Epithelial cell of prostate (primary cell): ENCODE measurements around the gene PDCD2L.
"Not testable (repeated sequence)": the region's sequence is repeated elsewhere in the genome, so short reads cannot be mapped to it uniquely, and the experiment has no call there.

Experiments used
- DNase-seq: peaks from one replicate; pipeline ENCODE4 v3.0.0-alpha.2; 2011; ENCODE audit warnings: low read depth, low spot score
- H3K27ac ChIP-seq: fragments of 450-650 bp; 2 replicates; pipeline ENCODE4 v1.5.1; 2017; ENCODE audit warnings: mild to moderate bottlenecking

PDCD2L gene

GRCh38 chr19:34409189-34410164, 5.3 kb downstream of the PDCD2L start:
- H3K27ac ChIP-seq, result no peak overlapping the region
- no peak for DNase-seq

- no peak overlapping the region for H3K27ac ChIP-seq
- no peak for DNase-seq
Measured at GRCh38 chr19:34411216-34411615, 7.0 kb downstream of the PDCD2L start.

DNA sequence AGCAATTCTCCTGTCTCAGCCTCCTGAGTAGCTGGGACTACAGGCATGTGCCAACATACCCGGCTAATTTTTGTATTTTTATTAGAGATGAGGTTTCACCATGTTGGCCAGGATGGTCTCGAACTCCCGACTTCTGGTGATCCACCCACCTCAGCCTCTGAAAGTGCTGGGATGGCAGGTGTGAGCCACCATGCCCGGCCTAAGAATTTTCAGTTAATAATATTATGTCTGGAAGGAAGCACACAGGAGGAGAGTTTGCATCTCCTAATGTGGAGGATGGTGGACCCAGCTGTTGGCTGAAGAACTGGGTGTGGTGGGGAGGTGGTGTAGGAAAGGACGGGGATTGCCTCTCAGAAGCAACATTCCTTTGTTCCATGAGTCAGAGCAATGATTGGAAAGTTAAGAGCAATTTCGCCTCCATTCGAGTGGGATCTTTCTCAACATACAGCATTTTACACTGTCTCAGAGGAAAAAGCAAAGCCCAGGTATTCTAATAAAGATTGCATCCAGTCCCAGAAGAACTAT, 11.9 kb downstream of the PDCD2L start:
- DNase-seq, result no peak
- no peak overlapping the region for H3K27ac ChIP-seq

GRCh38 chr19:34418300-34418699, 14.1 kb downstream of the PDCD2L start:
- no peak overlapping the region for H3K27ac ChIP-seq
- DNase-seq, result no peak

- H3K27ac ChIP-seq, result peak overlapping the region; percentile 24
- no peak for DNase-seq
Measured at GRCh38 chr19:34426096-34426661, 22.0 kb downstream of the PDCD2L start.

DNA sequence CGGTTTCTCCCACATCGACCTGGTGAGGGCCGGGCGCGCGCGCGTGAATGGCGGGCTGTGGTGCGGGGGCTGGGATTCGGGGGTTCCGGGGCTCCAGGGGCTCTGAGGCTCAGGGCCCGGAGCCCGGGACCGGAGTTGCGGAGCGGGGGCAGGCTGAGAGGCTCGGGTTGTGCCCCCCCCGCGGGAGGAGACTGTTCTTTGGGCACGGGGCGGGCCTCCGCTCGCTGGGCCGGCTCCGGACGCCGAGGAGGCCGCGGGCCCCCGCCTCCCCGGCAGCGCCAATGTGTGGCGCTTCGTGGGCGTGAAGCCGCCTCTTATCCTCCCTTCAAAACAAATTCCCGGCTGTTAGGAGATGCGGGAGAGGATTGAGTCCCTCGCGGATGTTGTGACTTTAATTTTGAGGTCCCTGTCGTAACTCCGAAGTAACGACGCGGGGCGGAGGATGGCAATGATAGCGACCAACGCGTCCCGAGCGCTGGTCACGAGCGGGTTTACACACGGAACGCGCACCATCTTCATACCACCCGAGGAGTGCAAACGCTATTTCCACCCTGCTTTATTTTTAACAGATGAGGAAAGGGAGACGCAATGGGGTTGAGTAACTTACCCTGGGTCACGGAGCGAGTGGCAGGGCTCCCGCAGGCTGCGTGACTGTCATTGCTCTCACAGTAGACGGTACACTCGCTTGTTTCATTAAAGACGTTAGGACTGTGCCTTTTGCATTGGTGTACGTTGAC, 24.5 kb downstream of the PDCD2L start:
- no peak for DNase-seq
- H3K27ac ChIP-seq, result peak overlapping the region; percentile 66

DNA sequence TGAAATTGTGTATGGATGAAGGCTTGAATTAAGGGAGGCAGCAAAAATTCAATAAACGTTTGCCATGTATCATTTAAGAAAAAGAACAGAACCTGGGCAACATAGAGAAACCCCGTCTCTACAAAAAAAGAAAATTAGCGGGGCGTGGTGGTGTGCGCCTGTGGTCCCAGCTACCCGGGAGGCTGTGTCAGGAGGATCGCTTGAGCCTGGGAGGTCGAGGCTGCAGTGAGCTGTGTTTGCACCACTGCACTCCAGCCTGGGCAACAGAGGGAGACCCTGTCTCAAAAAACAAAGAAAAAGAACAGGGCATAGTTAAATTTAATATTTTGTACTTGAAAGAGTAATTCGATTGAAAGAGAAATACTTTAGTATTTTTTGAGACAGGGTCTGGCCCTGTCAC, 25.4 kb downstream of the PDCD2L start:
- no peak overlapping the region for H3K27ac ChIP-seq
- DNase-seq, result no peak

GRCh38 chr19:34430738-34431625, 26.8 kb downstream of the PDCD2L start:
- no peak for DNase-seq

GRCh38 chr19:34431681-34432402, 27.6 kb downstream of the PDCD2L start:
- no peak for DNase-seq
- H3K27ac ChIP-seq, result no peak overlapping the region

More at GRCh38 chr19:34430738-34431625, 26.8 kb downstream of the PDCD2L start:
- no peak overlapping the region for H3K27ac ChIP-seq

GRCh38 chr19:34432797-34433196, 28.6 kb downstream of the PDCD2L start:
- DNase-seq, result no peak
- no peak overlapping the region for H3K27ac ChIP-seq

DNA sequence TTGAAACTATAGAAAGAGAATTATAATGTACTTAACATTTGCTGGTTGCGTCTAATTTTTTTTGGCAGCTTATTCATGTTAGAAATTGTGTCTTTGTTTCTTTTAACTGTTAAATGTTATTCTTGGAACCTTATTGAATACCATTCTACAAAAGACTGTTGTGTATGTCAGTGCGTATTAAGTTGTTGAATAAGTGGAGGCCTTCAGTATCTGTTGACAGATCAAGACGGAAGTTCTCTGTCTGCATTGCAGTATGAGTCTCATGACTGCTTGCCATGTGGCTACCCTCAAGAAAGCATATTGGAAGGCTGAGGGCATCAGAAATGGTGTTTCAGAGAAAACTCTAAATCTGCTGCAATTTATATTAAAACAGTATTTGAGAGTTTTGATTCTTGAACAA, 32.5 kb downstream of the PDCD2L start:
- H3K27ac ChIP-seq, result no peak overlapping the region
- DNase-seq, result no peak

DNA sequence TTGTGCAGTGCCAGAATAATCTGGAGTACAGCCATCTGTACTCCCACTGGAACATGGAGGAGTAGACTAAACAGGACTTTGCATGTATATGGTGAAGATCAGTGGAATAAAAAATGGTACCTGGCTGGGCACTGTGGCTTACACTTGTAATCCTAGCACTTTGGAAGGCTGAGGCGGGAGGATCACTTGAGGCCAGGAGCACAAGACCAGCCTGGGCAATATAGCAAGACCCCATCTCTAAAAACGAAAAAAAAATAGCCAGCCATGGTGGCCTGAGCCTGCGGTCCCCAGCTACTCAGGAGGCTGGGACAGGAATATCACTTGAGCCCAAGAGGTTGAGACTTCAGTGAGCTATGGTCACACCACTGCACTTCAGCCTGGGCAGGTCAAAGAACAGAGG, 44.0 kb downstream of the PDCD2L start:
- no peak overlapping the region for H3K27ac ChIP-seq
- no peak for DNase-seq

- no peak for DNase-seq
- no peak overlapping the region for H3K27ac ChIP-seq
Measured at GRCh38 chr19:34452723-34453122, 48.5 kb downstream of the PDCD2L start.

GRCh38 chr19:34454091-34454490, 49.9 kb downstream of the PDCD2L start:
- no peak for DNase-seq
- H3K27ac ChIP-seq, result no peak overlapping the region

- DNase-seq, result no peak
- H3K27ac ChIP-seq, result no peak overlapping the region
Measured at GRCh38 chr19:34454685-34455084, 50.5 kb downstream of the PDCD2L start.

DNA sequence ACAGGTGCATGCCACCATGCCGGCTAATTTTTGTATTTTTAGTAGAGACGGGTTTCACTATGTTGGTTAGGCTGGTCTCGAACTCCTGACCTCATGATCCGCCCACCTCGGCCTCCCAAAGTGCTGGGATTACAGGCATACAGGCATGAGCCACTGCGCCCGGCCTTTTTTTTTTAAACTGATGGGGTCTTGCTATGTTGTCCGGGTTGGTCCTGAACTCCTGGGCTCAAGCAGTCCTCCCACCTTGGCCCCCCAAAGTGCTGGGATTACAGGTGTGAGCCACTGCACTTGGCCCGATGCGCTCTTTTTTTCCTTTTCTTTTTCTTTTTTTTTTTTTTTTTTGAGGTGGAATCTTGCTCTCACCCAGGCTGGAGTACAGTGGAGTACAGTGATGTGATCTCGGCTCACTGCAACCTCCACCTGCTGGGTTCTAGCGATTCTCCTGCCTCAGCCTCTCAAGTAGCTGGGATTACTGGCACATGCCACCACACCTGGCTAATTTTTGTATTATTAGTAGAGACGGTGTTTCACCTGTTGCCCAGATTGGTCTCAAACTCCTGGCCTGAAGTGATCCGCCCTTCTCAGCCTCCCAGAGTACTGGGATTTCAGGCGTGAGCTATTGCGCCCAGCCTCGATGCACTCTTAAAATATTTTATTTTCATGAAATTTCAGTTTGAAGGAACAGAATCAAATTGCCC, 51.7 kb downstream of the PDCD2L start:
- DNase-seq, H3K27ac ChIP-seq: not testable (repeated sequence)

GRCh38 chr19:34457446-34457845, 53.2 kb downstream of the PDCD2L start:
- DNase-seq, result no peak
- no peak overlapping the region for H3K27ac ChIP-seq

DNA sequence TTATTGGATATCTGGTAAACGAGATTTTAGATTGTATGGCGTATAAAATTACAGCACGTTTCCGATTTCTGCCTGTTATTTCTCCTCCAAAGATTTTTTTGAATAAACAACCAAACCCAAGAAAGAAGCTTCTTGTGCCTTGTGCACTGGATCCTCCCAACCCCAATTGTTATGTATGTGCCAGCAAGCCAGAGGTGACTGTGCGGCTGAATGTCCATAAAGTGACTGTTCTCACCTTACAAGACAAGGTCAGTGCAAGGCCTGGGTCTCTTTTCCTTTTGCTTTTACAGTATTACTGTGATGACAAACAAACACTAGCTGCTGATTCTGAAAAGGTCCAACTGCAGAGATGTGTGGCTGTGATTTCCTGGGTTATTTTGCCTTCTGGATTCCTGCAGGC, 54.5 kb downstream of the PDCD2L start:
- DNase-seq, result no peak
- no peak overlapping the region for H3K27ac ChIP-seq

DNA sequence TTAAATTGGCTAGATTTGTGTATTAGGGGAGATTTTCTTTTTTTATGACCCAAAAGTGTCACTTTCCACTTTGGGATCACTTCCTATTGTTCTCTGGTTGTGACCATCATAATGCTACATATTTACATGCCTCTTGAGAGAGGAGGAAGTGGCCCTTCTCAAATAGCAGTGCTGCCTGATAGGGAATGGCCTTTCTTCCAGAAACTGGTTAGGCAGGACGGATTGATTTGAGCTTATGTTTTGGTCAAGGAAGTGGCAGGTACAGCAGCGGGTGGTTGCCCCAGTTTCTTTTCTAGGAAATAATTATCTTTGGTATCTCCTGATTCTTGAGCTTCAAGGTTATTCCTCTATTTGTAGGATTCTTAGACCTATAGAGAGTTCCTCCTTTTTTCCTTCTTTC, 55.4 kb downstream of the PDCD2L start:
- no peak overlapping the region for H3K27ac ChIP-seq
- no peak for DNase-seq
